ENCODE measurements around the gene NUDT6. TPM values are rescaled to one million over a fixed set of nuclear protein-coding genes. Genes with fewer than 3 reads are reported as not detected.
"Not testable (repeated sequence)": the region's sequence is repeated elsewhere in the genome, so short reads cannot be mapped to it uniquely, and the experiment has no call there.

NUDT6 gene
- polyA plus RNA-seq, 1 of the 3 experiments (the other 2 are of a cell fraction) = 10.1 TPM

DNA sequence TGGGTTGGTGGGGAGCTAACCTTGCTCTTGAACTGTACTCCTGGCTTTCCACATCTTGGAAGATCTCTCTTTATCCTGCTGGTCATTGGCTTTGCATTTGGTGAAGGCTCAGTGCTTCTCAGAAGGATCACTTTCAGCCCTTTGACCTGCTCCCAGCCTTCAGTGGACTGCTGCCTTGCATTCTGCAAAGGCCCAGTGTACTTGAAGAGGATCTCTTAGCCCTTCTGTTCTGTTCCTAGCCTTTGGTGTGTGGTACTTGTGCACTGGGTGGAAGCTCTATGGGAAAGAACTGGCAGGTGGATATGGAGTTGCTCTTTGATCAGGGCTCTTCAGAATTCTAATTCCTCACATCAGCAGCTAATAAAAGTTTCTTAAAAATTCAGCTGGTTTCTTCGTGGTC lies 49.3 kb downstream of the NUDT6 start:
- H3K4me3 ChIP-seq (ENCODE audit: low read depth in 2 of 2, low read length in 1 of 2) = no peak overlapping the region
- H3K4me2 ChIP-seq = no peak overlapping the region; the same call in 1 of the 2 replicates
- H4K20me1 ChIP-seq (ENCODE audit: insufficient read depth) = peaks cover 27% of the 10 kb centered on the region
- CTCF ChIA-PET = interaction anchor here (1.2 to 1.9 kb wide), 3 partner anchors 10 to 115 kb away, joined by 3 to 6 read pairs (median 4); no protein-coding TSS in a partner anchor
- no peak overlapping the region for H2AFZ ChIP-seq (ENCODE audit: low read depth)
- peaks cover 0 to 28% of the 10 kb centered on the region in 2 experiments; a peak in 2 of 4 replicates for H3K4me1 ChIP-seq (ENCODE audit: control insufficient read depth in 1 of 2, insufficient read depth in 2 of 2, low read depth in 1 of 2, low read length in 1 of 2)
- H3K9ac ChIP-seq = no peak overlapping the region
- DNase-seq = no peak
- H3K9me3 ChIP-seq = no peaks in the 10 kb centered on the region
- H3K36me3 ChIP-seq (replicated peaks in 1 of 2; ENCODE audit: control insufficient read depth in 1 of 2, insufficient read depth in 2 of 2, low read length in 1 of 2) = peaks cover 15 to 19% of the 10 kb centered on the region in 2 experiments
- peaks cover 31% of the 10 kb centered on the region for H3F3A ChIP-seq (replicated peaks; ENCODE audit: insufficient read depth)
- POLR2A ChIA-PET = no interaction called here
- no peak for TF ChIP-seq FOXJ3 (CRISPR knock-in tag; IDR thresholded peaks at IDR 0.05)
- TF ChIP-seq MEF2A (IDR thresholded peaks at IDR 0.05; ENCODE audit: borderline replicate concordance, low read depth) = no peak
- TF ChIP-seq, protein P1, sequence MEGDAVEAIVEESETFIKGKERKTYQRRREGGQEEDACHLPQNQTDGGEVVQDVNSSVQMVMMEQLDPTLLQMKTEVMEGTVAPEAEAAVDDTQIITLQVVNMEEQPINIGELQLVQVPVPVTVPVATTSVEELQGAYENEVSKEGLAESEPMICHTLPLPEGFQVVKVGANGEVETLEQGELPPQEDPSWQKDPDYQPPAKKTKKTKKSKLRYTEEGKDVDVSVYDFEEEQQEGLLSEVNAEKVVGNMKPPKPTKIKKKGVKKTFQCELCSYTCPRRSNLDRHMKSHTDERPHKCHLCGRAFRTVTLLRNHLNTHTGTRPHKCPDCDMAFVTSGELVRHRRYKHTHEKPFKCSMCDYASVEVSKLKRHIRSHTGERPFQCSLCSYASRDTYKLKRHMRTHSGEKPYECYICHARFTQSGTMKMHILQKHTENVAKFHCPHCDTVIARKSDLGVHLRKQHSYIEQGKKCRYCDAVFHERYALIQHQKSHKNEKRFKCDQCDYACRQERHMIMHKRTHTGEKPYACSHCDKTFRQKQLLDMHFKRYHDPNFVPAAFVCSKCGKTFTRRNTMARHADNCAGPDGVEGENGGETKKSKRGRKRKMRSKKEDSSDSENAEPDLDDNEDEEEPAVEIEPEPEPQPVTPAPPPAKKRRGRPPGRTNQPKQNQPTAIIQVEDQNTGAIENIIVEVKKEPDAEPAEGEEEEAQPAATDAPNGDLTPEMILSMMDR (IDR thresholded peaks at IDR 0.05) = no peak
- TF ChIP-seq, protein P2, sequence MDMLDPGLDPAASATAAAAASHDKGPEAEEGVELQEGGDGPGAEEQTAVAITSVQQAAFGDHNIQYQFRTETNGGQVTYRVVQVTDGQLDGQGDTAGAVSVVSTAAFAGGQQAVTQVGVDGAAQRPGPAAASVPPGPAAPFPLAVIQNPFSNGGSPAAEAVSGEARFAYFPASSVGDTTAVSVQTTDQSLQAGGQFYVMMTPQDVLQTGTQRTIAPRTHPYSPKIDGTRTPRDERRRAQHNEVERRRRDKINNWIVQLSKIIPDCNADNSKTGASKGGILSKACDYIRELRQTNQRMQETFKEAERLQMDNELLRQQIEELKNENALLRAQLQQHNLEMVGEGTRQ (IDR thresholded peaks at IDR 0.05; ENCODE audit: borderline replicate concordance, low read depth, low read length) = no peak
- TF ChIP-seq, protein P3, sequence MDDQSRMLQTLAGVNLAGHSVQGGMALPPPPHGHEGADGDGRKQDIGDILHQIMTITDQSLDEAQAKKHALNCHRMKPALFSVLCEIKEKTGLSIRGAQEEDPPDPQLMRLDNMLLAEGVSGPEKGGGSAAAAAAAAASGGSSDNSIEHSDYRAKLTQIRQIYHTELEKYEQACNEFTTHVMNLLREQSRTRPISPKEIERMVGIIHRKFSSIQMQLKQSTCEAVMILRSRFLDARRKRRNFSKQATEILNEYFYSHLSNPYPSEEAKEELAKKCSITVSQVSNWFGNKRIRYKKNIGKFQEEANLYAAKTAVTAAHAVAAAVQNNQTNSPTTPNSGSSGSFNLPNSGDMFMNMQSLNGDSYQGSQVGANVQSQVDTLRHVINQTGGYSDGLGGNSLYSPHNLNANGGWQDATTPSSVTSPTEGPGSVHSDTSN (IDR thresholded peaks at IDR 0.05) = no peak
- peak overlapping the region in 1 of 2 experiments; percentile 69; a peak in 2 of 4 replicates for H3K27ac ChIP-seq (ENCODE audit: low read depth in 2 of 2, low read length in 1 of 2)
- no peaks in the 10 kb centered on the region for H3K27me3 ChIP-seq (ENCODE audit: insufficient read depth)
- 79% methylated on average over 1 of the region's 1 CpG for WGBS (ENCODE audit: low lambda C conversion rate)
- peaks cover 98% of the 10 kb centered on the region for H3K79me2 ChIP-seq (ENCODE audit: insufficient read depth)
- no peaks in the 10 kb centered on the region for H3K9me2 ChIP-seq

DNA sequence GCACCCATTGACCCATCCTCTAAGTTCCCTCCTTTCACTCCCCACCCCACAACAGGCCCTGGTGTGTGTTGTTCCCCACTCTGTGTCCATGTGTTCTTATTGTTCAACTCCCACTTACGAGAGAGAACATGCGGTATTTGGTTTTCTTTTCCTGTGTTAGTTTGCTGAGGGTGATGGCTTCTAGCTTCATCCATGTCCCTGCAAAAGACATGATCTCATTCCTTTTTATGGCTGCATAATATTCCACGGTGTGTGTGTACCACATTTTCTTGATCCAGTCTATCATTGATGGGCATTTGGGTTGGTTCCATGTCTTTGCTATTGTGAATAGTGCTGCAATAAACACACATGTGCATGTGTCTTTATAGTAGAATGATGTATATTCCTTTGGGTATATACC lies 54.2 kb downstream of the NUDT6 start:
- 92% methylated on average over 3 of the region's 3 CpGs for WGBS (ENCODE audit: low lambda C conversion rate)
- H3K79me2 ChIP-seq (ENCODE audit: insufficient read depth) = peaks cover 100% of the 10 kb centered on the region
- CTCF ChIA-PET = interaction anchor here (1.4 kb wide), 1 partner anchor 110 kb away, joined by 6 read pairs; no protein-coding TSS in a partner anchor

DNA sequence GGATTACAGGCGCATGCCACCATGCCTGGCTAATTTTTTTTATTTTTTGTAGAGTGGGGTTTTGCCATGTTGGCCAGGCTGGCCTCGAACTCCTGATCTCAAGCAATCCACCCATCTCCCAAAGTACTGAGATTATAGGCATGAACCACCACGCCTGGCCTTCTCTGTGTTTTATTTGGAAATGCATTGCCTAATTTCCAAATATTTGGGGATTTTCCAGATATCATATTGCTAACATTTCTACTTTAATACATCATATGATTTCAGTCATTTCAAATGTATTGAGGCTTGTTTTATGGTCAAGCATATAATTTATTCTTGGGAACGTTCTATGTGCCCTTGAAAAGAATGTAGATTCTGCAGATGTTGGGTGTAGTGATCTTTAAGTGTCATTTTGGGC lies 57.0 kb downstream of the NUDT6 start:
- H3K27me3 ChIP-seq (ENCODE audit: insufficient read depth) = no peaks in the 10 kb centered on the region
- H3K4me1 ChIP-seq (ENCODE audit: control insufficient read depth in 1 of 2, insufficient read depth in 2 of 2, low read depth in 1 of 2, low read length in 1 of 2) = peaks cover 0 to 8% of the 10 kb centered on the region in 2 experiments; a peak in 2 of 4 replicates
- CTCF ChIA-PET = no interaction called here
- H3K9me2 ChIP-seq = no peaks in the 10 kb centered on the region
- no peak overlapping the region for H3K4me3 ChIP-seq (ENCODE audit: low read depth in 2 of 2, low read length in 1 of 2)
- H3F3A ChIP-seq (replicated peaks; ENCODE audit: insufficient read depth) = no peaks in the 10 kb centered on the region
- no peaks in the 10 kb centered on the region for H3K9me3 ChIP-seq
- POLR2A ChIA-PET = no interaction called here
- DNase-seq = no peak
- H3K4me2 ChIP-seq = no peak overlapping the region
- H4K20me1 ChIP-seq (ENCODE audit: insufficient read depth) = peaks cover 51% of the 10 kb centered on the region
- TF ChIP-seq, protein P4, sequence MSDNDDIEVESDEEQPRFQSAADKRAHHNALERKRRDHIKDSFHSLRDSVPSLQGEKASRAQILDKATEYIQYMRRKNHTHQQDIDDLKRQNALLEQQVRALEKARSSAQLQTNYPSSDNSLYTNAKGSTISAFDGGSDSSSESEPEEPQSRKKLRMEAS (IDR thresholded peaks at IDR 0.05; ENCODE audit: low read depth) = no peak
- TF ChIP-seq EZH2phosphoT487 (IDR thresholded peaks at IDR 0.05; ENCODE audit: borderline replicate concordance, low read depth) (no peak), SMC3 (IDR thresholded peaks at IDR 0.05; ENCODE audit: low read depth, low read length) (no peak), CHD2 (IDR thresholded peaks at IDR 0.05; ENCODE audit: low read length, partially characterized antibody) (no peak), RCOR1 (IDR thresholded peaks at IDR 0.05; ENCODE audit: low read length) (no peak)
- H3K9ac ChIP-seq = no peak overlapping the region
- no peak overlapping the region for H2AFZ ChIP-seq (ENCODE audit: low read depth)
- whole genome bisulfite sequencing (ENCODE audit: low lambda C conversion rate) = 91% methylated on average over 4 of the region's 4 CpGs
- H3K27ac ChIP-seq (ENCODE audit: low read depth in 2 of 2, low read length in 1 of 2) = no peak overlapping the region
- H3K79me2 ChIP-seq (ENCODE audit: insufficient read depth) = peaks cover 100% of the 10 kb centered on the region
- peaks cover 0 to 16% of the 10 kb centered on the region in 2 experiments for H3K36me3 ChIP-seq (replicated peaks in 1 of 2; ENCODE audit: control insufficient read depth in 1 of 2, insufficient read depth in 2 of 2, low read length in 1 of 2)

More for the DNA sequence above, 54.2 kb downstream of the NUDT6 start:
- DNase-seq; H3K4me3 ChIP-seq (ENCODE audit: low read depth in 2 of 2, low read length in 1 of 2); H3K4me2 ChIP-seq; H3K27me3 ChIP-seq (ENCODE audit: insufficient read depth); H3K27ac ChIP-seq (ENCODE audit: low read depth in 2 of 2, low read length in 1 of 2); H3F3A ChIP-seq (replicated peaks; ENCODE audit: insufficient read depth); H2AFZ ChIP-seq (ENCODE audit: low read depth); POLR2A ChIA-PET; H3K9ac ChIP-seq; H3K9me3 ChIP-seq; H3K9me2 ChIP-seq; H3K4me1 ChIP-seq (ENCODE audit: control insufficient read depth in 1 of 2, insufficient read depth in 2 of 2, low read depth in 1 of 2, low read length in 1 of 2): not testable (repeated sequence)
- peaks cover 38% of the 10 kb centered on the region for H4K20me1 ChIP-seq (ENCODE audit: insufficient read depth)
- peaks cover 3 to 16% of the 10 kb centered on the region in 2 experiments for H3K36me3 ChIP-seq (replicated peaks in 1 of 2; ENCODE audit: control insufficient read depth in 1 of 2, insufficient read depth in 2 of 2, low read length in 1 of 2)

All from SK-N-SH (cell line).